Esophagus squamous epithelium (tissue), 4 donors: ENCODE results near the gene CEP170.
"Not testable (repeated sequence)": the region's sequence is repeated elsewhere in the genome, so short reads cannot be mapped to it uniquely, and the experiment has no call there.

Experiments used
- CTCF ChIP-seq, 6 experiments: fragments of 450-650 bp in 4 of 6; fragments of 200-600 bp in 2 of 6; sonication (generic) in 2 of 6; IDR thresholded peaks; one replicate each; pipeline ENCODE4 v1.5.1; 2016 to 2019; ENCODE audit warnings: antibody characterized with exemption in 6 of 6, mild to moderate bottlenecking in 4 of 6, moderate library complexity in 4 of 6
- POLR2A ChIP-seq, 4 donors: fragments of 450-650 bp; IDR thresholded peaks; one replicate each; pipeline ENCODE4 v1.6.1; 2017; ENCODE audit warnings: antibody characterized with exemption in 4 of 4, mild to moderate bottlenecking in 4 of 4, moderate library complexity in 3 of 4

GRCh38 chr1:243105104-243105503 is 150.0 kb downstream of the CEP170 start:
- TF ChIP-seq CTCF, POLR2A (IDR thresholded peaks at IDR 0.05): not testable (repeated sequence)
